Sigmoid colon (tissue), 7 donors: Measurements from ENCODE around the gene IER5. TPM values are rescaled to one million over a fixed set of nuclear protein-coding genes. Genes with fewer than 3 reads are reported as not detected.

Source experiments
- DNase-seq: peaks from one replicate; pipeline ENCODE4 v3.0.0-alpha.2; 2019
- H3K27ac ChIP-seq, 4 donors: fragments of 200-600 bp; sonication (generic); one replicate each; pipeline ENCODE4 v1.5.1; 2016 to 2019; ENCODE audit warnings: mild to moderate bottlenecking in 1 of 4
- H3K27me3 ChIP-seq, 3 donors: fragments of 200-600 bp; sonication (generic); one replicate each; pipeline ENCODE4 v1.5.1; 2019; ENCODE audit warnings: mild to moderate bottlenecking in 1 of 3
- H3K36me3 ChIP-seq, 4 donors: fragments of 200-600 bp; sonication (generic); one replicate each; pipeline ENCODE4 v1.5.1; 2016 to 2019
- H3K4me1 ChIP-seq, 4 donors: fragments of 200-600 bp; sonication (generic); one replicate each; pipeline ENCODE4 v1.5.1; 2017 to 2019
- H3K4me3 ChIP-seq, 4 donors: fragments of 200-600 bp; sonication (generic); one replicate each; pipeline ENCODE4 v1.5.1; 2017 to 2019; ENCODE audit warnings: mild to moderate bottlenecking in 2 of 4, moderate library complexity in 1 of 4
- H3K9me3 ChIP-seq, 4 donors: fragments of 200-600 bp in 3 of 4; sonication (generic) in 3 of 4; one replicate each; pipeline versions ENCODE4 v1.5.1 to v1.6.1; 2013 to 2019
- EP300 ChIP-seq, 4 donors: sonication (generic); formaldehyde crosslinking; IDR thresholded peaks; one replicate each; pipeline ENCODE4 v1.6.1; 2017; ENCODE audit warnings: antibody characterized with exemption in 4 of 4
- POLR2A ChIP-seq, 2 donors: fragments of 450-650 bp; IDR thresholded peaks; one replicate each; pipeline ENCODE4 v1.6.1; 2016; ENCODE audit warnings: antibody characterized with exemption in 2 of 2, mild to moderate bottlenecking in 2 of 2, moderate library complexity in 2 of 2
- POLR2AphosphoS5 ChIP-seq, 4 donors: sonication (generic); formaldehyde crosslinking; IDR thresholded peaks; one replicate each; pipeline ENCODE4 v1.6.1; 2017; ENCODE audit warnings: antibody characterized with exemption in 4 of 4
- WGBS, 2 donors: extraction: QIAGEN DNeasy Blood & Tissue Kit; methylation state at CpG; one replicate each; pipeline ENCODE4 v1.1.7; 2013; 5-methylcytosine and 5-hydroxymethylcytosine counted together
- intact Hi-C: fragments of 100-400 bp; cut with DNase I; formaldehyde crosslinking; loops from one replicate; pipeline ENCODE4 v1.15.1; 2023
- polyA plus RNA-seq, 3 donors: library from polyadenylated mRNA; stranded (reverse); fragments of 200-250 nt; gene quantifications; one replicate each; pipeline ENCODE4 v1.2.3, GENCODE V29; 2013
- total RNA-seq, 4 donors: library from RNA; depleted of rRNA; stranded (reverse); fragments of >200 nt; gene quantifications; one replicate each; pipeline ENCODE4 v1.1.0, GENCODE V29; 2016
- TF ChIP-seq, protein P1 (sequence below), 4 experiments: fragments of 450-650 bp in 3 of 4; fragments of 200-600 bp in 1 of 4; IDR thresholded peaks; one replicate each; pipeline ENCODE4 v1.5.1; 2016 to 2019; ENCODE audit warnings: antibody characterized with exemption in 4 of 4, mild to moderate bottlenecking in 3 of 4, moderate library complexity in 2 of 4
- donor health status: healthy with polysubstance abuse.
- donor health status: Bipolar disorder and iron deficiency.
- donor health status: healthy.

IER5 gene
- total and polyA plus RNA-seq, 7 donors, result 7.7 to 11.7 (median 9.6) TPM

DNA sequence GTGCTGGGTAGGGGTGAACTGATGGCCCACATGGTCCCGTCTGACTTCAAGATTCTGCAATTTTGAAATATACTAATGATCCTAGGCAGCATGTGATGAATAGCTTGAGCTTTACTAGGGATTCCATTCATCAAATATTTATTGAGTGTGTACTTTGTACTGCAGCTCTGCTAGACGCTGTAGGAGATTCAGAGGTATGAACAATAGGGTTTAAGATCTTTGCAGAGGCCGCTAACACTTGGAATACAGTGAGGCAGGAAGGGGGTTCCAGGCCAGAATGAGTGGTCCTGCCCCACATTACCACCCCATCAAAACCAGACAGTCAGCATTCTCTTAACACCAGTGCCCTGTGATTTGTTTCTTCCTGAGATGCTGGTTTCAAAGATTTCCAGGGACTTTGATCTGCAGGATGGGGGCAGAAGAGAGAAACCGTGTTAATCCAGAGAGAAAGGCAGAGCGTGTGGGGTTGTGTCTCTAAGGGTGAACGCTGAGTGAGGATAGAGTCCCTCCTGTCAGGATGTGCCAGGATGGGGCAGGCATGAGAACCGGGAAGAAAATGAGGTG is 19.9 kb downstream of the IER5 start:
- H3K27me3 ChIP-seq, result no peaks in the 10 kb centered on the region
- 51 to 72% methylated on average over 7 of the region's 7 CpGs for WGBS, 2 donors
- H3K27ac ChIP-seq, result no peak overlapping the region

DNA sequence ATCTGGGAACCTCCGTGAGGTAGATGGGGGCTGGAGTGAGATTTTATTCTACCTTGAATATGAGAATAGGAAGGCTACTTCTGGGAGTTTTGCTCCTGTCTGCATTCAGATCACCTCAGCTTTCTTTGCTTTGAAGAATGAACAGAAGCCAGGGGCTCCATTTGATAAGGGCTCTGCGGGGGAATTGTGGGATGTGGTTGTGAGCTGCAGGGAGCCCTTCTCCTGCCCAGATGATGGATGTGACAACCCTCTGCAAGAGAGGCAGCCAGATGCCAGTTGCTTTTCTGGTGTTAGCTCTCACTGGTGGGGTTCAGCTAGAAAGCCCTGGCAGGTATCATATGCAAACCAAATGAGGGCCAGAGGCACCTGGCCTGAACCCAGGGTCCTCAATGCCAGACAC is 21.5 kb downstream of the IER5 start:
- TF ChIP-seq POLR2A (IDR thresholded peaks at IDR 0.05) (no peak), POLR2AphosphoS5 (IDR thresholded peaks at IDR 0.05) (no peak), EP300 (IDR thresholded peaks at IDR 0.05) (no peak)
- TF ChIP-seq, protein P1, sequence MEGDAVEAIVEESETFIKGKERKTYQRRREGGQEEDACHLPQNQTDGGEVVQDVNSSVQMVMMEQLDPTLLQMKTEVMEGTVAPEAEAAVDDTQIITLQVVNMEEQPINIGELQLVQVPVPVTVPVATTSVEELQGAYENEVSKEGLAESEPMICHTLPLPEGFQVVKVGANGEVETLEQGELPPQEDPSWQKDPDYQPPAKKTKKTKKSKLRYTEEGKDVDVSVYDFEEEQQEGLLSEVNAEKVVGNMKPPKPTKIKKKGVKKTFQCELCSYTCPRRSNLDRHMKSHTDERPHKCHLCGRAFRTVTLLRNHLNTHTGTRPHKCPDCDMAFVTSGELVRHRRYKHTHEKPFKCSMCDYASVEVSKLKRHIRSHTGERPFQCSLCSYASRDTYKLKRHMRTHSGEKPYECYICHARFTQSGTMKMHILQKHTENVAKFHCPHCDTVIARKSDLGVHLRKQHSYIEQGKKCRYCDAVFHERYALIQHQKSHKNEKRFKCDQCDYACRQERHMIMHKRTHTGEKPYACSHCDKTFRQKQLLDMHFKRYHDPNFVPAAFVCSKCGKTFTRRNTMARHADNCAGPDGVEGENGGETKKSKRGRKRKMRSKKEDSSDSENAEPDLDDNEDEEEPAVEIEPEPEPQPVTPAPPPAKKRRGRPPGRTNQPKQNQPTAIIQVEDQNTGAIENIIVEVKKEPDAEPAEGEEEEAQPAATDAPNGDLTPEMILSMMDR (IDR thresholded peaks at IDR 0.05), result no peak
- no peaks in the 10 kb centered on the region for H3K36me3 ChIP-seq
- no peak for DNase-seq
- no peaks in the 10 kb centered on the region for H3K27me3 ChIP-seq
- H3K4me1 ChIP-seq, result peaks cover 0 to 32% (median 25%) of the 10 kb centered on the region in 4 donors
- H3K27ac ChIP-seq, result no peak overlapping the region
- no peak overlapping the region for H3K4me3 ChIP-seq
- intact Hi-C loops, result no loop called here
- H3K9me3 ChIP-seq, result no peaks in the 10 kb centered on the region
- WGBS, 2 donors, result 86 to 94% methylated on average over 2 of the region's 2 CpGs

More for the DNA sequence above, 19.9 kb downstream of the IER5 start:
- peaks cover 0 to 37% (median 30%) of the 10 kb centered on the region in 4 donors for H3K4me1 ChIP-seq
- no peak overlapping the region for H3K4me3 ChIP-seq
- no peak for TF ChIP-seq EP300 (IDR thresholded peaks at IDR 0.05)
- TF ChIP-seq POLR2A (IDR thresholded peaks at IDR 0.05), result no peak
- TF ChIP-seq, protein P1 (IDR thresholded peaks at IDR 0.05), result no peak
- no peaks in the 10 kb centered on the region for H3K9me3 ChIP-seq
- intact Hi-C loops, result loop anchor here (5.0 kb wide), 1 partner anchor 34 kb away; no protein-coding TSS in a partner anchor
- DNase-seq, result no peak
- H3K36me3 ChIP-seq, result no peaks in the 10 kb centered on the region

DNA sequence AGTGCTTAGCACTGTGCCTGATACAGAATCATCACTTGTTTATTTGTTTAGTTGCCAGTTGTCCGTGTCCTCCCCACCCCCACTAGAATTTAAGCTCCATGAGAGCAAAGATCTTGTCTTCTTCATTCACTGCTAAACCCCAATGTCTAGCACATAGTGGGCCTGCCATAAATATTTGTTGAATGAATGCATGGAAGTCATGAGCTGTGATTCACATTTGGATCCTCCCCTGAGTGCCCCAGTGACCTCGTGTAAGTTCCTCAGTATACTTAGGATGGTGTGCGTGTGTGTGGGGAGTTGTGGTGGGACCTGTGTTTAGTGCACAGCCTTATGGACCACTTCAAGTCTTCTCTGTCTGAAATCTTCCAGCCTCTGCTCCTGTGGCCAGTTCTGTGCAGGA is 23.1 kb downstream of the IER5 start:
- no peaks in the 10 kb centered on the region for H3K27me3 ChIP-seq
- 85 to 88% methylated on average over 3 of the region's 3 CpGs for WGBS, 2 donors
- no peaks in the 10 kb centered on the region for H3K36me3 ChIP-seq
- peak overlapping the region in 1 of 4 donors; percentile 48 for H3K27ac ChIP-seq
- intact Hi-C loops, result no loop called here
- no peaks in the 10 kb centered on the region for H3K9me3 ChIP-seq
- H3K4me3 ChIP-seq, result no peak overlapping the region
- H3K4me1 ChIP-seq, result peaks cover 0 to 26% (median 18%) of the 10 kb centered on the region in 4 donors
- TF ChIP-seq POLR2A (IDR thresholded peaks at IDR 0.05) (no peak), EP300 (IDR thresholded peaks at IDR 0.05) (no peak), POLR2AphosphoS5 (IDR thresholded peaks at IDR 0.05) (no peak)
- TF ChIP-seq, protein P1 (IDR thresholded peaks at IDR 0.05), result no peak
- no peak for DNase-seq

DNA sequence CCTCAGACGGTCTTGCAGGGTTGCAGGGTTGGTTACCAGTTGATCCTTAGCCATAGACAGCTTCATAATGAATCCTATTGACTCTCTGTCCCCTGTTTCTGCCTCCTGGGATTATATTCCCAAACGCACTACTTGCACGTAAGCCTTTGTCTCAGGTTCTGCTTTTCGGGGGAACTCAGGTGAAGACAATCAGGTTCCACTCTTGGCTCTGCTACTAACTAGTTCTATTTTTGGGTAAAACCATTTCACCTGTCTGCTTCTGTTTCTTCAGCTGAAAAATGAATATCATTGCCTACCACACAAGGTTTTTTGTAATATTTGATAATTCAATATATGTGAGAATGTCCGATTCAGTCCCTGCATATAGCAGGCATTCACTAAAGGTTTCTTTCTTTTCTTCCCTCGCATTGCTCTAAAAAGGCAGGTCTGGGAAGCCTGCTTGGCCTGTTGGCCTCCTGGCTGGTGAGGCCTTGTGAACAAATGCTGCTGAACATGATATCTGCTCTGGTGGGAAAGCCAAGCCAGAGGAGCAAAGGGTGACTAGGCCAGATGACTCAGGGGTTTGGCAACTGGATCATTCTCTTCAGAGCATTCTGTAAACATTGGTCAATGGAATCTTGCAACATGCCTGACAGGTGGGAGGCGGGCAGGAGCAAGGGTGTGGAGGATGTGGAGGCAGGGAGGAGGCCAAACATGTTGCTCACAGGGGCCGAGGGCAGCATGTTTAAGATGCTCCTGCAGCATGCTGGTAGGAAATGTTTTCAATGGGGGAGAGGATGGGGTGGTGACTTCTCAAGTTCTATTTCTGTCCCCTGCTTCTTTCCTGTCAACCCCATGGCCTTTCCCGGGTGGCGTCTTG is 23.8 kb downstream of the IER5 start:
- TF ChIP-seq EP300 (IDR thresholded peaks at IDR 0.05), result no peak
- TF ChIP-seq, protein P1 (IDR thresholded peaks at IDR 0.05), result no peak
- TF ChIP-seq POLR2A (IDR thresholded peaks at IDR 0.05), result no peak
- TF ChIP-seq POLR2AphosphoS5 (IDR thresholded peaks at IDR 0.05), result peak in 3 of 4 donors; percentile 55 to 78 (median 68)
- peak overlapping the region; percentile 11 to 48 (median 32) for H3K27ac ChIP-seq
- peak; percentile 94 for DNase-seq
- H3K4me3 ChIP-seq, result no peak overlapping the region
- no peaks in the 10 kb centered on the region for H3K27me3 ChIP-seq
- H3K9me3 ChIP-seq, result no peaks in the 10 kb centered on the region
- WGBS, 2 donors, result 64 to 69% methylated on average over 10 of the region's 10 CpGs
- intact Hi-C loops, result no loop called here
- no peaks in the 10 kb centered on the region for H3K36me3 ChIP-seq
- H3K4me1 ChIP-seq, result peaks cover 0 to 26% (median 18%) of the 10 kb centered on the region in 4 donors
